Measurements from ENCODE around the gene SET.

The SET gene

GRCh38 chr9:128732576-128732975 is 43.6 kb downstream of the SET start:
- DNase-seq, result no peak

- DNase-seq, result peak; percentile 37 to 84 (median 68)
These were observed 44.2 kb downstream of the SET start for GRCh38 chr9:128733256-128733655.

- peak in 2 of 3 experiments; percentile 17 to 68 for DNase-seq
These were observed 46.4 kb downstream of the SET start for GRCh38 chr9:128735373-128735772.

GRCh38 chr9:128742401-128742800 is 53.4 kb downstream of the SET start:
- no peak for DNase-seq

GRCh38 chr9:128743421-128743820 is 54.4 kb downstream of the SET start:
- DNase-seq, result no peak
